Smooth muscle cell (in vitro differentiated cells): Measurements from ENCODE around the gene SCFD2. TPM values are rescaled to one million over a fixed set of nuclear protein-coding genes. Genes with fewer than 3 reads are reported as not detected.

Experiments used
- DNase-seq: peaks from one replicate; lab custom pipeline; 2025; ENCODE audit not compliant: unreplicated experiment; lab: John Stamatoyannopoulos, UW
- H2AFZ ChIP-seq: fragments of 200-600 bp; sonication (generic); 2 replicates; pipeline ENCODE4 v1.6.0; 2016; ENCODE audit warnings: antibody characterized with exemption, low read depth, mild to moderate bottlenecking
- H3F3A ChIP-seq: fragments of 200-600 bp; sonication (generic); 2 replicates; pipeline ENCODE4 v1.6.0; 2017; ENCODE audit warnings: antibody characterized with exemption, low read depth
- H3K27ac ChIP-seq: fragments of 200-600 bp; sonication (generic); 2 replicates; pipeline ENCODE4 v1.5.1; 2016; ENCODE audit warnings: low read depth, mild to moderate bottlenecking
- H3K27me3 ChIP-seq: fragments of 200-600 bp; sonication (generic); 2 replicates; pipeline ENCODE4 v1.6.1; 2016; ENCODE audit warnings: low read depth, mild to moderate bottlenecking
- H3K36me3 ChIP-seq: fragments of 200-600 bp; sonication (generic); 2 replicates; pipeline ENCODE4 v1.5.1; 2016; ENCODE audit warnings: low read depth
- H3K4me1 ChIP-seq: fragments of 200-600 bp; sonication (generic); 2 replicates; pipeline ENCODE4 v1.5.1; 2016; ENCODE audit warnings: low read depth
- H3K4me2 ChIP-seq: fragments of 200-600 bp; sonication (generic); 2 replicates; pipeline ENCODE4 v1.6.0; 2016; ENCODE audit warnings: mild to moderate bottlenecking
- H3K4me3 ChIP-seq: fragments of 200-600 bp; sonication (generic); 2 replicates; pipeline ENCODE4 v1.5.1; 2016; ENCODE audit warnings: mild to moderate bottlenecking
- H3K79me2 ChIP-seq: fragments of 200-600 bp; sonication (generic); 2 replicates; pipeline ENCODE4 v1.6.0; 2016; ENCODE audit warnings: low read depth, mild to moderate bottlenecking
- H3K9ac ChIP-seq: fragments of 200-600 bp; sonication (generic); 2 replicates; pipeline ENCODE4 v1.6.0; 2016; ENCODE audit warnings: low read depth
- H3K9me3 ChIP-seq: fragments of 200-600 bp; sonication (generic); replicated peaks from 2 replicates; pipeline ENCODE4 v1.5.1; 2016; ENCODE audit warnings: low read depth
- H4K20me1 ChIP-seq: fragments of 200-600 bp; sonication (generic); 2 replicates; pipeline ENCODE4 v1.6.0; 2016; ENCODE audit warnings: low read depth
- WGBS: methylation state at CpG from one replicate; pipeline ENCODE4 v1.1.7; 2016; ENCODE audit warnings: low lambda C conversion rate; 5-methylcytosine and 5-hydroxymethylcytosine counted together
- polyA plus RNA-seq: library from polyadenylated mRNA; unstranded; fragments of >200 nt; fragmentation: Nextera tagmentation; extraction: Ambion mirVana; gene quantifications from 2 replicates; pipeline ENCODE4 v1.2.1, GENCODE V29; 2016
- total RNA-seq: library from RNA; depleted of rRNA; stranded (reverse); fragments of >200 nt; gene quantifications from 2 replicates; pipeline ENCODE4 v1.2.3, GENCODE V29; 2014
- TF ChIP-seq, protein P1 (sequence below): fragments of 200-600 bp; sonication (generic); IDR thresholded peaks from 2 replicates; pipeline ENCODE4 v1.5.1; 2017; ENCODE audit warnings: borderline replicate concordance, mild to moderate bottlenecking, antibody characterized with exemption; ENCODE audit not compliant: insufficient read depth, poor library complexity, severe bottlenecking

The SCFD2 gene
- total and polyA plus RNA-seq, 2 experiments from 2014 or later = 7.8 to 11.4 TPM

DNA sequence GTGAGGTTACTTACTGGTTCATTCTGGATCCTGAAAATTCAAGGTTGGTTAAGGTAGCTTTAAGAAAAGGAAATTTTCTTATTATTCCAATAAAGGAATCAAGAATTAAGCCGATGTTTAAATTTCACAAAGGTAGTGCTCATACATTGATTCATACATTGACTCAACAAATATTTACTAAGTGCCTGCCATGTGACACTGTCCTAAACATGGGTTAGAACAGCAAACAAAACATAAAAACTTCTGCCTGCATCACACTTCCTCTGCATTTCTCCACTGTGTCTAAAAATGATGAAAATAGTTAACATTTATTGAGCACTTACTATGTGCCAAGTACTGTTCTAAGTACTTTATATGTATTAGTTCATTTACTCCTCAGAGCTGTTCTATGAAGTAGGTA is 428.0 kb downstream of the SCFD2 start:
- WGBS = 100% methylated on average over 1 of the region's 1 CpG
- TF ChIP-seq, protein P1, sequence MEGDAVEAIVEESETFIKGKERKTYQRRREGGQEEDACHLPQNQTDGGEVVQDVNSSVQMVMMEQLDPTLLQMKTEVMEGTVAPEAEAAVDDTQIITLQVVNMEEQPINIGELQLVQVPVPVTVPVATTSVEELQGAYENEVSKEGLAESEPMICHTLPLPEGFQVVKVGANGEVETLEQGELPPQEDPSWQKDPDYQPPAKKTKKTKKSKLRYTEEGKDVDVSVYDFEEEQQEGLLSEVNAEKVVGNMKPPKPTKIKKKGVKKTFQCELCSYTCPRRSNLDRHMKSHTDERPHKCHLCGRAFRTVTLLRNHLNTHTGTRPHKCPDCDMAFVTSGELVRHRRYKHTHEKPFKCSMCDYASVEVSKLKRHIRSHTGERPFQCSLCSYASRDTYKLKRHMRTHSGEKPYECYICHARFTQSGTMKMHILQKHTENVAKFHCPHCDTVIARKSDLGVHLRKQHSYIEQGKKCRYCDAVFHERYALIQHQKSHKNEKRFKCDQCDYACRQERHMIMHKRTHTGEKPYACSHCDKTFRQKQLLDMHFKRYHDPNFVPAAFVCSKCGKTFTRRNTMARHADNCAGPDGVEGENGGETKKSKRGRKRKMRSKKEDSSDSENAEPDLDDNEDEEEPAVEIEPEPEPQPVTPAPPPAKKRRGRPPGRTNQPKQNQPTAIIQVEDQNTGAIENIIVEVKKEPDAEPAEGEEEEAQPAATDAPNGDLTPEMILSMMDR = no peak
- H3K4me1 ChIP-seq = peaks cover 7% of the 10 kb centered on the region

GRCh38 chr4:52936729-52937128 is 429.1 kb downstream of the SCFD2 start:
- H3K4me3 ChIP-seq = no peak overlapping the region
- no peaks in the 10 kb centered on the region for H3K79me2 ChIP-seq
- no peak overlapping the region for H2AFZ ChIP-seq
- no peak overlapping the region for H3K27ac ChIP-seq
- peaks cover 11% of the 10 kb centered on the region for H3K4me1 ChIP-seq
- DNase-seq = no peak
- no peaks in the 10 kb centered on the region for H4K20me1 ChIP-seq
- H3K9me3 ChIP-seq = no peaks in the 10 kb centered on the region
- H3F3A ChIP-seq = no peaks in the 10 kb centered on the region
- H3K27me3 ChIP-seq = no peaks in the 10 kb centered on the region
- WGBS = 99% methylated on average over 2 of the region's 2 CpGs
- no peak overlapping the region for H3K9ac ChIP-seq
- no peaks in the 10 kb centered on the region for H3K36me3 ChIP-seq
- H3K4me2 ChIP-seq = no peak overlapping the region
- TF ChIP-seq, protein P1 = no peak

More for the DNA sequence above, 428.0 kb downstream of the SCFD2 start:
- H3F3A ChIP-seq = no peaks in the 10 kb centered on the region
- H3K27me3 ChIP-seq = no peaks in the 10 kb centered on the region
- no peaks in the 10 kb centered on the region for H4K20me1 ChIP-seq
- H3K9me3 ChIP-seq = no peaks in the 10 kb centered on the region
- H2AFZ ChIP-seq = no peak overlapping the region
- H3K36me3 ChIP-seq = no peaks in the 10 kb centered on the region
- H3K9ac ChIP-seq = no peak overlapping the region
- H3K79me2 ChIP-seq = no peaks in the 10 kb centered on the region
- H3K4me3 ChIP-seq = no peak overlapping the region
- H3K27ac ChIP-seq = no peak overlapping the region
- DNase-seq = no peak
- no peak overlapping the region for H3K4me2 ChIP-seq

DNA sequence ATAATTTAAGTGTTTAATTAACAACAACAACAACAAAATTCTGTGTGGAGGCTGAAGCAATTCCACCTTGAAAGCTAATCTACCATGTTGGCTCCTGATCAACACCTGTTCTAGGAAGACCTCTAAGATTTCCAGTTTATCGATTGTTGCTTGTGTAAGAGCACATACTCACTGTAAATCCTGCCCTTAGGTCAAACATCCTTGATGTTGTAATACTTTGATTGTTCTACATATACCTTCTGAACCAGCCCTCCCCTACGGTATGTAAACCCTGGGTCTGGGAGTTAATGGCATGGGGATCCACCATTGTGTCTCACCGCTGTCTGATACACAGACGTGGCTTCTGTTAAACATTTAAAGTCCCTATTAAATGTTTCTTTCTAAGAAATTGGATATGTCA is 430.5 kb downstream of the SCFD2 start:
- no peak overlapping the region for H3K27ac ChIP-seq
- no peaks in the 10 kb centered on the region for H4K20me1 ChIP-seq
- no peaks in the 10 kb centered on the region for H3K36me3 ChIP-seq
- DNase-seq = no peak
- TF ChIP-seq, protein P1 = no peak
- no peak overlapping the region for H3K9ac ChIP-seq
- H3K79me2 ChIP-seq = no peaks in the 10 kb centered on the region
- H3K4me3 ChIP-seq = no peak overlapping the region
- H2AFZ ChIP-seq = no peak overlapping the region
- no peaks in the 10 kb centered on the region for H3K27me3 ChIP-seq
- H3K9me3 ChIP-seq = no peaks in the 10 kb centered on the region
- no peak overlapping the region for H3K4me2 ChIP-seq
- peaks cover 11% of the 10 kb centered on the region for H3K4me1 ChIP-seq
- 95% methylated on average over 4 of the region's 4 CpGs for WGBS
- H3F3A ChIP-seq = no peaks in the 10 kb centered on the region

DNA sequence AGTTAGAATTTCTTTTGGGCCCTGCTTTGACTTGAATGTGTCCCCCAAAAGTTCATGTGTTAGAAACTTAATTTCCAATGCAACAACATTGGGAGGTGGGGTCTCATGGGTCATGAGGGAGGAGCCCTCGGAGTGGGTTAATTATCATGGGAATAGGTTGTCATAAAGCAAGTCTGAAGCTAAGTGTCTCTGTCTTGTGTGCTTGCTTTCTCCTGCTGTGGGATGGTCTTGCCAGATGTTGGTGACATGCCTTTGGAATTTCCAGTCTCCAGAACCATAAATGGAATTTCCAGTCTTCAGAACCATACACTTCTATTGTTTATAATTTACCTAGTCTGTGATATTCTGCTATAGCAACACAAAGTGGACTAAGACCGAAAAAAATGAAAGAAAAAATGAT is 432.1 kb downstream of the SCFD2 start:
- H2AFZ ChIP-seq = no peak overlapping the region
- no peak overlapping the region for H3K9ac ChIP-seq
- WGBS = 100% methylated on average over 2 of the region's 2 CpGs
- H3K4me3 ChIP-seq = no peak overlapping the region
- H3K79me2 ChIP-seq = no peaks in the 10 kb centered on the region
- H3F3A ChIP-seq = no peaks in the 10 kb centered on the region
- H4K20me1 ChIP-seq = no peaks in the 10 kb centered on the region
- TF ChIP-seq, protein P1 = no peak
- DNase-seq = no peak
- H3K27ac ChIP-seq = no peak overlapping the region
- H3K27me3 ChIP-seq = no peaks in the 10 kb centered on the region
- H3K4me2 ChIP-seq = no peak overlapping the region
- no peaks in the 10 kb centered on the region for H3K36me3 ChIP-seq
- no peaks in the 10 kb centered on the region for H3K9me3 ChIP-seq
- peaks cover 11% of the 10 kb centered on the region for H3K4me1 ChIP-seq
